ENCODE results near the gene KLLN. TPM values are rescaled to one million over a fixed set of nuclear protein-coding genes. Genes with fewer than 3 reads are reported as not detected.

Gene KLLN
- total RNA-seq, 1 donor from 2014 or later = 0.41 TPM

GRCh38 chr10:87827681-87828080, 35.7 kb downstream of the KLLN start:
- no peak overlapping the region for H3K4me3 ChIP-seq
- no peak for TF ChIP-seq CTCF (IDR thresholded peaks at IDR 0.05)
- H3K36me3 ChIP-seq = no peaks in the 10 kb centered on the region
- no peak for ATAC-seq
- intact Hi-C loops (cut with DNase I) = no loop called here
- DNase-seq = no peak
- H3K27ac ChIP-seq = no peak overlapping the region
- no peaks in the 10 kb centered on the region for H3K27me3 ChIP-seq
- H3K4me1 ChIP-seq = no peaks in the 10 kb centered on the region
- no peaks in the 10 kb centered on the region for H3K9me3 ChIP-seq

GRCh38 chr10:87826653-87827052, 36.7 kb downstream of the KLLN start:
- Histone ChIP-seq H3K9me3 (no peaks in the 10 kb centered on the region), H3K27ac (no peak overlapping the region), H3K4me1 (no peaks in the 10 kb centered on the region), H3K36me3 (no peaks in the 10 kb centered on the region), H3K4me3 (no peak overlapping the region), H3K27me3 (no peaks in the 10 kb centered on the region)
- ATAC-seq = no peak
- TF ChIP-seq CTCF (IDR thresholded peaks at IDR 0.05) = no peak
- DNase-seq = no peak
- intact Hi-C loops (cut with DNase I) = no loop called here

- H3K36me3 ChIP-seq = no peaks in the 10 kb centered on the region
- H3K4me1 ChIP-seq = peaks cover 23% of the 10 kb centered on the region
- no peaks in the 10 kb centered on the region for H3K9me3 ChIP-seq
- no peak overlapping the region for H3K4me3 ChIP-seq
- DNase-seq (no peak), ATAC-seq (no peak)
- no peak overlapping the region for H3K27ac ChIP-seq
- no peak for TF ChIP-seq CTCF (IDR thresholded peaks at IDR 0.05)
- intact Hi-C loops (cut with DNase I) = no loop called here
- H3K27me3 ChIP-seq = no peaks in the 10 kb centered on the region
Observed at GRCh38 chr10:87819289-87819585, 44.1 kb downstream of the KLLN start.

- peak; percentile 67 for DNase-seq
- Histone ChIP-seq H3K27ac (peak overlapping the region; percentile 86), H3K27me3 (no peaks in the 10 kb centered on the region), H3K4me3 (peak overlapping the region; percentile 72), H3K36me3 (no peaks in the 10 kb centered on the region), H3K4me1 (peaks cover 23% of the 10 kb centered on the region), H3K9me3 (no peaks in the 10 kb centered on the region)
- peak; percentile 55 for ATAC-seq
- TF ChIP-seq CTCF (IDR thresholded peaks at IDR 0.05) = no peak
- intact Hi-C loops (cut with DNase I) = no loop called here
Observed at GRCh38 chr10:87818505-87819288, 44.6 kb downstream of the KLLN start.

- intact Hi-C loops (cut with DNase I) = no loop called here
- peak; percentile 93 for DNase-seq
- Histone ChIP-seq H3K4me3 (peak within 1 kb of the TSS; percentile 72), H3K36me3 (peaks cover 3% of the 10 kb centered on the region), H3K4me1 (peaks cover 23% of the 10 kb centered on the region), H3K27ac (peak within 1 kb of the TSS; percentile 86), H3K9me3 (no peaks in the 10 kb centered on the region), H3K27me3 (no peaks in the 10 kb centered on the region)
- peak; percentile 29 for TF ChIP-seq CTCF (IDR thresholded peaks at IDR 0.05)
- ATAC-seq = peak; percentile 99
Observed at GRCh38 chr10:87817609-87818504, 45.5 kb downstream of the KLLN start, which contains the start of gene ATAD1. ATAD1 (minus strand) TSS chr10:87818226; CDS start chr10:87814599, 3,627 bp downstream.
